ENCODE results near the gene HDAC4. TPM values are rescaled to one million over a fixed set of nuclear protein-coding genes. Genes with fewer than 3 reads are reported as not detected.

The HDAC4 gene
- total and polyA plus RNA-seq, 2 of the 8 experiments (the other 6 are each of a cell fraction or from before 2014, with no cell fraction given): 15.4 to 31.5 TPM

DNA sequence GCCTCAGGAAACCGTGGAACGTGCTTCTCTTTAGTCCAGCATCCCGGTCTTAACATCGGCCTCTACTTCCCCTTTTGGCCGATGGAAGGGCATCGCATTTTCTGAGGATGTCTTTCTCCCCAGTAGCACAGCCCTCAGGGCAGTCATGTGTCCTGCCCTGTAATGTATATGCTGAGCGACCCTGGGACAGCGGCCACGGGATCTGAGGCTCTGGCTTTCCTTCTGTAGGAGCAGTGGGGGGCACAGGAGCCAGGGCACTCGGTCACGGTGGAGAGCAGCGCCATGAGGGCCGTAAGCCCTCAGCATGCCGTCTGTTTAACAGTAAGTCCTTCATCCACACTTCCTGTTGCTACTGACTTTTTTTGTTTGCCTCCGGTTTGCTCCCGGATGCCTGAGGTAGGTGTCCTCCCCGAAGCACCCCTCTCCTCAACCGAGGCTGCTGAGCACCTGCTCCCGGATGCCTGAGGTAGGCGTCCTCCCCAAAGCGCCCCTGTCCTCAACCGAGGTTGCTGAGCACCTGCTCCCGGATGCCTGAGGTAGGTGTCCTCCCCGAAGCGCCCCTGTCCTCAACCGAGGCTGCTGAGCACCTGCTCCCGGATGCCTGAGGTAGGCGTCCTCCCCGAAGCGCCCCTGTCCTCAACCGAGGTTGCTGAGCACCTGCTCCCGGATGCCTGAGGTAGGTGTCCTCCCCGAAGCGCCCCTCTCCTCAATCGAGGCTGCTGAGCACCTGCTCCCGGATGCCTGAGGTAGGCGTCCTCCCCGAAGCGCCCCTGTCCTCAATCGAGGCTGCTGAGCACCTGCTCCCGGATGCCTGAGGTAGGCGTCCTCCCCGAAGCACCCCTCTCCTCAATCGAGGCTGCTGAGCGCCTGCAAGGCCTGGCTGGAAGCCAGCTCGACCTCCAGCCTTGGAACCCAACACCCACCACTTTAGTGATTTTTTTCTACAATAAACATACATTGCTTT is 169.3 kb downstream of the HDAC4 start:
- Histone ChIP-seq H3K56ac (replicated peaks; ENCODE audit: insufficient read length, low read depth, low read length) (no peak overlapping the region), H4K5ac (ENCODE audit: insufficient read length, low read depth, low read length) (no peak overlapping the region), H2BK120ac (replicated peaks; ENCODE audit: low read depth, low read length) (no peak overlapping the region), H3K79me1 (ENCODE audit: low read depth, low read length) (peaks cover 5% of the 10 kb centered on the region), H2AK5ac (ENCODE audit: low read depth, low read length) (no peak overlapping the region), H3K4ac (replicated peaks; ENCODE audit: insufficient read length, low read depth, low read length) (no peak overlapping the region), H3K23me2 (ENCODE audit: low read depth, low read length) (no peaks in the 10 kb centered on the region), H3K27me3 (replicated peaks in 1 of 4; ENCODE audit: control insufficient read depth in 3 of 4, extremely low read depth in 1 of 4, insufficient read depth in 3 of 4, low read length in 3 of 4) (no peaks in the 10 kb centered on the region), H2BK5ac (ENCODE audit: low read depth, low read length) (no peak overlapping the region), H2BK15ac (ENCODE audit: low read length) (no peak overlapping the region), H2BK12ac (ENCODE audit: low read depth, low read length) (no peak overlapping the region), H3K4me1 (replicated peaks in 1 of 4; ENCODE audit: control insufficient read depth in 3 of 4, insufficient read depth in 4 of 4, low read length in 3 of 4) (peaks cover 0 to 12% (median under 1%) of the 10 kb centered on the region in 4 experiments; a peak in 4 of 7 replicates), H3K23ac (ENCODE audit: insufficient read length) (no peak overlapping the region), H2BK20ac (ENCODE audit: low read length) (no peak overlapping the region), H4K20me1 (replicated peaks in 1 of 2; ENCODE audit: control insufficient read depth in 1 of 2, insufficient read depth in 2 of 2, low read length in 2 of 2) (peaks cover 0 to 13% of the 10 kb centered on the region in 2 experiments), H3K27ac (ENCODE audit: low read depth, low read length) (no peak overlapping the region), H3K4me3 (ENCODE audit: extremely low read depth in 1 of 4, insufficient read depth in 2 of 4, low read depth in 3 of 4, low read length in 4 of 4) (no peak overlapping the region), H3K79me2 (ENCODE audit: control insufficient read depth in 1 of 2, insufficient read depth in 2 of 2, low read length in 2 of 2) (peaks cover 0 to 54% of the 10 kb centered on the region in 2 experiments; a peak in 2 of 4 replicates), H4K8ac (ENCODE audit: extremely low read depth, insufficient read depth, low read length) (no peak overlapping the region), H4K91ac (replicated peaks; ENCODE audit: insufficient read length, low read length) (no peak overlapping the region), H3K18ac (ENCODE audit: extremely low read depth, low read length) (no peak overlapping the region), H3K4me2 (ENCODE audit: insufficient read depth in 1 of 2, low read depth in 2 of 2, low read length in 2 of 2) (no peak overlapping the region), H3K14ac (ENCODE audit: insufficient read length) (no peak overlapping the region), H2AFZ (ENCODE audit: low read length) (no peak overlapping the region), H3K36me3 (ENCODE audit: control insufficient read depth in 2 of 4, insufficient read depth in 4 of 4, low read length in 3 of 4) (no peaks in the 10 kb centered on the region), H3K9me3 (ENCODE audit: insufficient read depth in 2 of 2, low read depth in 1 of 2, low read length in 1 of 2) (no peaks in the 10 kb centered on the region), H3K9ac (replicated peaks in 1 of 4; ENCODE audit: extremely low read depth in 1 of 4, low read depth in 3 of 4, low read length in 3 of 4) (no peak overlapping the region)
- FAIRE-seq (no peak), DNase-seq (ENCODE audit: low read depth in 1 of 2, low spot score in 2 of 2) (no peak)
- ChIA-PET POLR2A (ENCODE audit: partially characterized antibody) (no interaction called here), CTCF (ENCODE audit: partially characterized antibody) (interaction anchor here (0.8 to 1.4 kb wide), 3 partner anchors 17 to 154 kb away, joined by 3 to 6 read pairs (median 3); no protein-coding TSS in a partner anchor)
- 92% methylated on average over 23 of the region's 46 CpGs; no CpG with 5 or more reads in 1 of the 2 experiments for WGBS, 2 experiments (ENCODE audit: extremely low coverage in 1 of 2, insufficient coverage in 1 of 2, insufficient read length in 1 of 2, insufficient replicate concordance in 2 of 2, low coverage in 1 of 2, low lambda C conversion rate in 2 of 2, missing lambda C conversion rate in 1 of 2)
- TF ChIP-seq PHF8 (conservative IDR thresholded peaks at IDR 0.05; ENCODE audit: low read depth, low read length): no peak
- no peak for TF ChIP-seq BCL11A (IDR thresholded peaks at IDR 0.05; ENCODE audit: low read depth in 2 of 2, low read length in 2 of 2)

Measured in H1 (cell line).